H1 (cell line): ENCODE data around the gene TSPAN17. TPM values are rescaled to one million over a fixed set of nuclear protein-coding genes. Genes with fewer than 3 reads are reported as not detected.

Source experiments
- CHD2 ChIP-seq: IDR thresholded peaks from 2 replicates; pipeline ENCODE4 v1.6.1; 2012; ENCODE audit warnings: low read length, improper control_type of control experiment
- CTCF ChIP-seq, 3 experiments: IDR thresholded peaks; 1 replicate in 2 of 3; 2 replicates in 1 of 3; pipeline versions ENCODE4 v1.5.1 to v1.6.1; 2011; ENCODE audit warnings: low read length in 3 of 3, mild to moderate bottlenecking in 3 of 3, inconsistent platforms in 2 of 3, low read depth in 1 of 3, moderate library complexity in 1 of 3; ENCODE audit not compliant: insufficient read depth in 1 of 3; ENCODE audit errors: control extremely low read depth in 1 of 3
- GABPA ChIP-seq: IDR thresholded peaks from 2 replicates; pipeline ENCODE4 v1.6.1; 2011; ENCODE audit warnings: mild to moderate bottlenecking, low read length, moderate library complexity, borderline replicate concordance; ENCODE audit not compliant: insufficient read depth
- GTF2F1 ChIP-seq: IDR thresholded peaks from 2 replicates; pipeline ENCODE4 v1.6.1; 2012; ENCODE audit warnings: low read depth, low read length, improper control_type of control experiment, borderline replicate concordance
- HDAC2 ChIP-seq, 2 experiments: fragments of 300-600 bp in 1 of 2; sonication (generic) in 1 of 2; IDR thresholded peaks; 2 replicates each; pipeline ENCODE4 v1.6.1; 2011 to 2012; ENCODE audit warnings: low read depth in 2 of 2, low read length in 2 of 2, mild to moderate bottlenecking in 2 of 2, moderate library complexity in 2 of 2, borderline replicate concordance in 1 of 2, inconsistent platforms in 1 of 2
- KDM1A ChIP-seq: fragments of 200-600, 300-600 bp; sonication (generic); IDR thresholded peaks from 2 replicates; pipeline ENCODE4 v1.7.1; 2016; ENCODE audit warnings: mild to moderate bottlenecking, low read length, borderline replicate concordance
- KDM4A ChIP-seq: IDR thresholded peaks from one replicate; pipeline ENCODE4 v1.7.1; 2012; ENCODE audit warnings: low read depth, mild to moderate bottlenecking, moderate library complexity, low read length, inconsistent platforms; ENCODE audit not compliant: severe bottlenecking
- MAFK ChIP-seq: IDR thresholded peaks from 2 replicates; pipeline ENCODE4 v1.6.1; 2012; ENCODE audit warnings: low read depth, mild to moderate bottlenecking, improper control_type of control experiment, low read length
- MAX ChIP-seq: IDR thresholded peaks from 2 replicates; pipeline ENCODE4 v1.6.1; 2012; ENCODE audit warnings: inconsistent platforms
- POLR2A ChIP-seq, 2 experiments: IDR thresholded peaks; 1 replicate in 1 of 2; 2 replicates in 1 of 2; pipeline ENCODE4 v1.6.1; 2011; ENCODE audit warnings: low read depth in 2 of 2, low read length in 2 of 2, mild to moderate bottlenecking in 2 of 2; ENCODE audit errors: control extremely low read depth in 1 of 2
- POU5F1 ChIP-seq: IDR thresholded peaks from 2 replicates; pipeline ENCODE4 v1.6.1; 2011; ENCODE audit warnings: low read depth, mild to moderate bottlenecking, low read length, moderate library complexity
- RAD21 ChIP-seq, 2 experiments: IDR thresholded peaks in 1 of 2; conservative IDR thresholded peaks in 1 of 2; 2 replicates each; pipeline ENCODE4 v1.6.1; 2011; ENCODE audit warnings: low read depth in 2 of 2, low read length in 2 of 2, improper control_type of control experiment in 1 of 2, inconsistent platforms in 1 of 2, mild to moderate bottlenecking in 1 of 2, moderate library complexity in 1 of 2
- RBBP5 ChIP-seq: IDR thresholded peaks from 2 replicates; pipeline ENCODE4 v1.7.1; 2012; ENCODE audit warnings: low read depth, mild to moderate bottlenecking, inconsistent platforms, low read length, moderate library complexity, borderline replicate concordance
- RFX5 ChIP-seq: IDR thresholded peaks from 2 replicates; pipeline ENCODE4 v1.6.1; 2011; ENCODE audit warnings: low read depth, low read length, improper control_type of control experiment, borderline replicate concordance
- RNF2 ChIP-seq: fragments of 200-900, 300-1000 bp; sonication (generic); IDR thresholded peaks from 2 replicates; pipeline ENCODE4 v1.7.1; 2016; ENCODE audit warnings: borderline replicate concordance, low read depth, mild to moderate bottlenecking, antibody characterized with exemption, low read length; ENCODE audit not compliant: poor library complexity, severe bottlenecking; ENCODE audit errors: missing control alignments
- RXRA ChIP-seq: IDR thresholded peaks from 2 replicates; pipeline ENCODE4 v1.6.1; 2011; ENCODE audit warnings: low read depth, mild to moderate bottlenecking, low read length, moderate library complexity; ENCODE audit not compliant: insufficient read depth
- SIRT6 ChIP-seq: IDR thresholded peaks from one replicate; pipeline ENCODE4 v1.7.1; 2012; ENCODE audit warnings: low read length, inconsistent platforms
- SIX5 ChIP-seq: IDR thresholded peaks from 2 replicates; pipeline ENCODE4 v1.6.1; 2011; ENCODE audit warnings: mild to moderate bottlenecking, low read depth, low read length
- SUZ12 ChIP-seq: fragments of 200-600 bp; sonication (generic); IDR thresholded peaks from 2 replicates; pipeline ENCODE4 v1.6.1; 2012; ENCODE audit warnings: mild to moderate bottlenecking, inconsistent platforms, low read length, moderate library complexity, mixed read lengths
- TEAD4 ChIP-seq: IDR thresholded peaks from 2 replicates; pipeline ENCODE4 v1.6.1; 2012; ENCODE audit warnings: low read depth, low read length, inconsistent platforms, mixed read lengths
- polyA plus RNA-seq, 7 experiments: library from polyadenylated mRNA; depleted of rRNA in 3 of 7; stranded (reverse) in 5 of 7; unstranded in 2 of 7; fragments of >200 nt in 5 of 7; fragments of 200-250 nt in 2 of 7; gene quantifications; 1 replicate in 5 of 7; 2 replicates in 1 of 7; 4 replicates in 1 of 7; pipeline versions ENCODE4 v1.2.1 to v1.2.3, GENCODE V29; 2011 to 2013; ENCODE audit warnings: missing spikeins in 2 of 7, mixed read lengths in 2 of 7
- total RNA-seq: library from RNA; stranded (reverse); fragmentation: NEBNext Ultra II Directional; extraction: Animal tissue kit (Norgen Biotek cat#: 25700); gene quantifications from 2 replicates; pipeline ENCODE4 v1.2.1, GENCODE V29; 2021

The TSPAN17 gene
- total and polyA plus RNA-seq, 2 of the 8 experiments (the other 6 are each of a cell fraction or from before 2014, with no cell fraction given) = 41.5 to 53.7 TPM

GRCh38 chr5:176658007-176658599, 10.8 kb downstream of the TSPAN17 start (continued):
- TF ChIP-seq SIRT6 (no peak), POU5F1 (no peak), RNF2 (no peak), POLR2A (IDR thresholded peaks at IDR 0.05; ENCODE audit: control extremely low read depth in 1 of 2, low read depth in 2 of 2, low read length in 2 of 2) (no peak), GABPA (no peak; the same call in 1 of the 2 replicates), TEAD4 (no peak), RAD21 (IDR thresholded peaks at IDR 0.05 in 1 of 2, conservative IDR thresholded peaks at IDR 0.05 in 1 of 2; ENCODE audit: low read depth in 2 of 2, low read length in 2 of 2) (peak; percentile 93 to 96), SIX5 (no peak), MAFK (no peak), MAX (no peak), SUZ12 (no peak), HDAC2 (IDR thresholded peaks at IDR 0.05; ENCODE audit: borderline replicate concordance in 1 of 2, low read depth in 2 of 2, low read length in 2 of 2) (no peak), KDM1A (no peak), KDM4A (no peak), GTF2F1 (no peak), CHD2 (no peak), RBBP5 (no peak), RXRA (no peak), CTCF (IDR thresholded peaks at IDR 0.05; ENCODE audit: control extremely low read depth in 1 of 3, insufficient read depth in 1 of 3, low read depth in 1 of 3, low read length in 3 of 3) (peak in 2 of 3 experiments; percentile 91 to 96; a peak in 3 of 4 replicates), RFX5 (0 out of 2 replicates have a peak, but pooled peaks have one; percentile 28)
